NCI-H774 (cell line): ENCODE measurements around the gene NUP133.
"Not testable (repeated sequence)": the region's sequence is repeated elsewhere in the genome, so short reads cannot be mapped to it uniquely, and the experiment has no call there.

Experiments used
- DNase-seq: peaks from one replicate; lab custom pipeline; 2025; lab: John Stamatoyannopoulos, UW

The NUP133 gene

GRCh38 chr1:229412056-229412455 lies 96.1 kb downstream of the NUP133 start:
- DNase-seq = no peak

- DNase-seq = no peak
These were observed 96.6 kb downstream of the NUP133 start for GRCh38 chr1:229411434-229412055.

GRCh38 chr1:229410692-229411433 lies 97.3 kb downstream of the NUP133 start:
- peak; percentile 33 for DNase-seq

GRCh38 chr1:229410370-229410691 lies 97.8 kb downstream of the NUP133 start:
- no peak for DNase-seq

- DNase-seq = no peak
These were observed 98.3 kb downstream of the NUP133 start for GRCh38 chr1:229409616-229410369.

GRCh38 chr1:229408458-229409037 lies 99.6 kb downstream of the NUP133 start:
- DNase-seq = no peak

DNA sequence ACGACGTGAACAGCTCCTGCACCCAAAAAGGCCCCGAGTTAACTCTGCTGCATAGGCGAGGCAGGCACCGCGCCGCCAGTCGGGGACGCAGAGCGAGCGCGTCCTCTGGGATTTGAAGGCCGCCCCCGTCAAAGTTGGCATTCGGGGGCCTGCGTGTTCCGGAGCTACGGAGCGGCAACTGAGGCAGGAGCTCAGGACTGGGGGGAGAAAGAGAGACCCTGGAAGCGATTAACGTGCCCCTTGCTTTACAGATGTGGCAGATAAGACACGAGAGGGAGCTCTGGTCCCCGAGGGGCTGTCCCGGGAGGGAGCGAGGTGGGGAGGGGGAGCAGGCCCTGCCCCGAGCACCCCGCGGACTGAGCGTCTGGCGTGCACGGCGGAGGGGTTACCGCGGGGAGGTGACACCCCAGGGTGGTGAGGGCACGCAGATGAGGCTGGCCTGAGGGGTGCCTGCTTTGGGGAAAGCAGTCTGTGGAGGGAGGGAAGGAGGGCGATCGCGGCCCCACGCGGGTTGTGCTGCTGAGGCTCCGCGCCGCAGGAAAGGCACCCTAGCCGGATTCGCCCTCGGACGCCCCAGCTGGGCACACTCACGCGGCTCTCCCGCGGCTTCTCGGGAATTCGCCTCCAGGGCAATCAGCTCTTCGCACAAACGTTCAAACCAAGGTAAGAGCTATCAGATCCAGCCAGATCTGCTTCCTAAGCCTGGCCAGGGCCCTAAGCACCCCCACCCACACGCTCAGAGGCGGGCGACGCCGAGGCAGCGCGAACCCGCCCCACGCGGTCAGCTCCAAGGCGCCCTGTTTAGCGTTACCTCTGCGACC lies 100.7 kb downstream of the NUP133 start:
- DNase-seq = no peak

GRCh38 chr1:229406798-229407197 lies 101.3 kb downstream of the NUP133 start:
- DNase-seq = no peak

- DNase-seq = no peak
These were observed 104.6 kb downstream of the NUP133 start for GRCh38 chr1:229403573-229403972.

GRCh38 chr1:229402993-229403392 lies 105.1 kb downstream of the NUP133 start:
- no peak for DNase-seq

GRCh38 chr1:229402329-229402728 lies 105.8 kb downstream of the NUP133 start:
- not testable (repeated sequence) for DNase-seq

DNA sequence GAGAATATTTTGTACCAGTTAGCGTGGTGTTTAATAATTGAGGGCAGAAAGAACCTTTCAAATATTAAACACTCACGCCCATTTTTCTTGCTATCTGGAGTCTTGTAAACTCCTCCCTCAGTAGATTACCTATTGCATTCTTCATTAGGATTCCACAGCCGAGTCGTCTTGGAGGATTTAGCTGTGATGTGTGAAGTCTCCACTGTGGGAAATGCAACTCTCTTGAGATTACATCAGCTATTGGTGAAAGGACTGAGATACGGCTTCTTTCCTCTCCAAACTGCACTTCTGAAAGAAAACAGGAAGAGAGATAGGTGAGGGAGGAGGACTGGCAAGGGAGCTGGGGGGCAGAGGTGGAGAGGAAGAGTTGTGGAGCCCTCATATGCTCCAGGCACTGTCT lies 110.4 kb downstream of the NUP133 start:
- no peak for DNase-seq

DNA sequence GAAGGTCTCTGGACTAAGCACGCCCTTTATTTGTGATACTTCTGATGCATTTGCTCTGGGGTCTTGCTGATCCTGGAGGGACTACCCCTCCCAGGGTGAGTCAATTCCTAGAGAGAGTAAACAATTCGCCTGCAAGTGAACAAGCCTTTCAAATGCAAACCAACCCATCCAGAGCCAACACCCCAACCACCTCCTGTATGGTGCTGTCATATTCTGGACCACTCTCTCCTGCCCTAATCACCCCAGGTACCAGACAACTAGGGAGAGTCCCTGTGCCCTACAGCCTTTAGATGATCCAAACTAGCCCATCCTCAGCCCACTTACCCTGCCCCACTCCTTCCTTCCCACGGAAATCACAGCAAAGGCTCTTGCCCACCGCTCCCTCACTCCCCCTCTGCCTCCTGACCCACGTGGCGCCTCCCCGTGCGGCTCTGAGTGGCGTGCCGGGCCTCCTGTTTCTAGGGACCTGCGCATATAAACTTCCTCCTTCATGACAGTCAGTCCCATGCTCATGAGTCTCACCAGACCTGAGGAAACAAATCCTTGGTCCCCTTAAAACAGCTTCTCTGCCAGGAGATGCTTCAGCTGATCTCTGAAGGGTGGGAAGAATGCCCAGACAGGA lies 111.4 kb downstream of the NUP133 start:
- DNase-seq = no peak

- not testable (repeated sequence) for DNase-seq
These were observed 113.6 kb downstream of the NUP133 start for GRCh38 chr1:229394517-229394916.

DNA sequence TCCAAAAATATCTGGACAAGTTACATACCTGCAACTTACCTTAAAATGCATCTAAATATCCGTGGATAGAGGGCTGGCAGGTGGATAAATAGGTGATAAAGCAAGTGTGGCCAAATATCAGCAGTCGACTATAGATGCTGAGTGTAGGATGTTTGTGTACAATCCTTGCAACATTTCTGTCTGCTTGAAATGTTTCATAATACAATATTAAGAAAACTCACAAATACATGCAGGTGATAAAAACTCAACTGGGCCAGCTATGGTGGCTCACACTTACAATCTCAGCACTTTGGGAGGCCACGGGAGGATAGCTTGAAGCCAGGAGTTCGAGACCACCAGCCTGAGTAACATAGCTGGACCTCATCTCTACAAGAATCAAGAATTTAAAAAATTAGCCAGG lies 115.2 kb downstream of the NUP133 start:
- DNase-seq = no peak
